Mucosa of descending colon (tissue), 3 donors: ENCODE measurements around the gene RNF113B. TPM values are rescaled to one million over a fixed set of nuclear protein-coding genes. Genes with fewer than 3 reads are reported as not detected.
A peak's percentile ranks its signal among the peaks of the same experiment; 100 is the strongest.

Experiments
- ATAC-seq: fragments of 200-7000 bp; cut with Tn5 transposase; one replicate; pipeline ENCODE4 v1.9.1; 2020; ENCODE audit warnings: mild to moderate bottlenecking, moderate library complexity
- DNase-seq, 3 donors: peaks; one replicate each; pipeline ENCODE4 v3.0.0-alpha.2; 2020
- H3K36me3 ChIP-seq: fragments of 200-600 bp; one replicate; pipeline ENCODE4 v1.8.0; 2021; ENCODE audit warnings: low read depth, mild to moderate bottlenecking
- H3K4me1 ChIP-seq: fragments of 200-600 bp; one replicate; pipeline ENCODE4 v1.8.0; 2021; ENCODE audit warnings: low read depth, mild to moderate bottlenecking
- H3K4me3 ChIP-seq: fragments of 200-600 bp; one replicate; pipeline ENCODE4 v1.8.0; 2021; ENCODE audit warnings: mild to moderate bottlenecking
- H3K9me3 ChIP-seq: fragments of 200-600 bp; one replicate; pipeline ENCODE4 v1.8.0; 2021; ENCODE audit warnings: mild to moderate bottlenecking
- CTCF ChIP-seq: fragments of 200-600 bp; IDR thresholded peaks from one replicate; pipeline ENCODE4 v1.8.0; 2022; ENCODE audit warnings: antibody characterized with exemption, mild to moderate bottlenecking
- intact Hi-C, 2 donors: fragments of 100-400 bp; cut with DNase I in 1 of 2; cut with micrococcal nuclease in 1 of 2; formaldehyde crosslinking; loops; one replicate each; pipeline versions ENCODE4 v1.11.0 to v1.11.1; 2022; cut with DNase I, micrococcal nuclease
- total RNA-seq, 3 donors: library from RNA; stranded (reverse); fragmentation: NEBNext Ultra II Directional in 2 of 3; extraction: Animal tissue kit (Norgen Biotek cat#: 25700) in 2 of 3; gene quantifications; one replicate each; pipeline versions ENCODE4 v1.2.1 to v1.2.4, GENCODE V29; 2021 to 2023
- donor health status: DM: no; HTN: no; CAD: no; lungs with moderate emphysema.
- donor health status: DM: no; HTN: no; CAD: no.
- donor health status: DM: no; HTN: yes; CAD: no.

The RNF113B gene
- total RNA-seq, 3 donors from 2014 or later, result not detected

- peak; percentile 24 for ATAC-seq
- Histone ChIP-seq H3K4me3 (no peak overlapping the region), H3K9me3 (no peaks in the 10 kb centered on the region), H3K4me1 (no peaks in the 10 kb centered on the region), H3K36me3 (no peaks in the 10 kb centered on the region)
- no peak for DNase-seq
- TF ChIP-seq CTCF, result no peak
- intact Hi-C loops, result no loop called here
Measured at GRCh38 chr13:98222816-98223215, 45.7 kb upstream of the RNF113B start.

DNA sequence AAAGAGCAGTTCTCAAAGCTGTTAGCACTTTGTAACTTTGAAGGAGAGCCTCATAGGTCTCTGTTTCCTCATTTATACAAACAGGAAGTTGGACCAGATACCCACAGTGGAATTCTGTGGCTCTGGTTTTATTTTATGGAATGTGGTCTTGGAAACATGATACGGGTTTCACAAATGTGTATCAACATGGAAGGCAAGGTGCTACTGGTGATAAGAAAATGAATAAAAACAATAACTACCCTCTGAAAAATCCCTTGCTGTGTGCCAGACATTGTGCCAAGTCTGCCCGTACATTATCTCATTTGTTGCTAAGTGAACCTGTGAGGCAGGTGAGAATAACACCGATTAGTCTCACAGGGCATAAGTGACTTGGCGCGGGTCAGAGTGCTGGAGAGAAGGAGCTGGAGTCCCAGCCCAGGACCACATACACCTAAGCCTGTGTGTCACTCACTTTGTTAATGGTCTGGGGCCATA lies 45.0 kb upstream of the RNF113B start:
- DNase-seq, result peak in 1 of 3 donors; percentile 17
- peak; percentile 87 for ATAC-seq
- no peaks in the 10 kb centered on the region for H3K36me3 ChIP-seq
- H3K9me3 ChIP-seq, result no peaks in the 10 kb centered on the region
- no peak overlapping the region for H3K4me3 ChIP-seq
- intact Hi-C loops, result no loop called here
- H3K4me1 ChIP-seq, result no peaks in the 10 kb centered on the region
- TF ChIP-seq CTCF, result no peak

DNA sequence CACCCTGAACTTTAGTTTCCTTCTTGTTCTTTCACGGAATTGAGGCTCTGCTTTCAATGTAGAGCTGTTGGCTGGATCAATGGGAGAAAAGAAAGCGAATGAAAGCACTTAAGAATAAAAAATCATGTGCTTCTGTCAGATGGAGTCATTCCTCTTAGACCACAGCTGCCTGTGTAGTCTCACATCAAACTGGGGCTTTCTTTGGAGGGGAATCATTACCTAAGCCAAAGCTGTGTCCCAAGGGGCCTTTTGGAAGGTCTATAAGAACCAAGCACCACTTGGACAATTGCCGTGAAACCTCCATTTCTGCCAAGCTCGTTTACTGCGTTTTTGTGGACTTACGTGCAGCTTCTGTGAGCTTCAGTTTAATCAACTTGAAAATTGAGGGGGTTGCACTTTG lies 44.2 kb upstream of the RNF113B start:
- no peaks in the 10 kb centered on the region for H3K4me1 ChIP-seq
- no peak for ATAC-seq
- no peaks in the 10 kb centered on the region for H3K36me3 ChIP-seq
- H3K9me3 ChIP-seq, result no peaks in the 10 kb centered on the region
- TF ChIP-seq CTCF, result no peak
- no peak for DNase-seq
- intact Hi-C loops, result no loop called here
- no peak overlapping the region for H3K4me3 ChIP-seq

GRCh38 chr13:98220271-98220791 lies 43.3 kb upstream of the RNF113B start:
- ATAC-seq (no peak), DNase-seq (no peak)
- no peak for TF ChIP-seq CTCF
- Histone ChIP-seq H3K9me3 (no peaks in the 10 kb centered on the region), H3K36me3 (no peaks in the 10 kb centered on the region), H3K4me3 (no peak overlapping the region), H3K4me1 (no peaks in the 10 kb centered on the region)
- intact Hi-C loops, result no loop called here

- peaks cover 5% of the 10 kb centered on the region for H3K4me1 ChIP-seq
- no peaks in the 10 kb centered on the region for H3K36me3 ChIP-seq
- intact Hi-C loops, result no loop called here
Measured at GRCh38 chr13:98219685-98220084, 42.6 kb upstream of the RNF113B start.

More at GRCh38 chr13:98219685-98220084, 42.6 kb upstream of the RNF113B start:
- no peak for TF ChIP-seq CTCF
- no peak for DNase-seq
- Histone ChIP-seq H3K4me3 (no peak overlapping the region), H3K9me3 (no peaks in the 10 kb centered on the region)
- ATAC-seq, result no peak
